ENCODE measurements around the gene GAB2.

GAB2 gene

GRCh38 chr11:78327945-78328344 is 89.7 kb downstream of the GAB2 start:
- no peaks in the 10 kb centered on the region for H3K9me3 ChIP-seq (ENCODE audit: low read depth, low read length)
- TF ChIP-seq EZH2 (IDR thresholded peaks at IDR 0.05) (no peak), POLR2AphosphoS5 (IDR thresholded peaks at IDR 0.05; ENCODE audit: borderline replicate concordance, low read depth, low read length) (no peak), FOXP2 (optimal IDR thresholded peaks at IDR 0.05; ENCODE audit: control extremely low read depth, extremely low read length, insufficient read depth) (no peak)

GRCh38 chr11:78325274-78325781 is 92.3 kb downstream of the GAB2 start:
- no peak overlapping the region for H3K4me3 ChIP-seq
- TF ChIP-seq POLR2AphosphoS5 (IDR thresholded peaks at IDR 0.05; ENCODE audit: borderline replicate concordance, low read depth, low read length) (no peak), FOXP2 (optimal IDR thresholded peaks at IDR 0.05; ENCODE audit: control extremely low read depth, extremely low read length, insufficient read depth) (no peak), EZH2 (IDR thresholded peaks at IDR 0.05) (no peak)
- no peak for DNase-seq (ENCODE audit: low read depth, low spot score)
- H3K9me3 ChIP-seq (ENCODE audit: low read depth, low read length) = no peaks in the 10 kb centered on the region
- H3K9ac ChIP-seq (ENCODE audit: insufficient read length) = no peak overlapping the region
- no peaks in the 10 kb centered on the region for H3K36me3 ChIP-seq (ENCODE audit: insufficient read depth, low read length)
- no peak overlapping the region for H3K27ac ChIP-seq

More at GRCh38 chr11:78327945-78328344, 89.7 kb downstream of the GAB2 start:
- no peak overlapping the region for H3K27ac ChIP-seq
- H3K36me3 ChIP-seq (ENCODE audit: insufficient read depth, low read length) = no peaks in the 10 kb centered on the region
- no peak for DNase-seq (ENCODE audit: low read depth, low spot score)
- no peak overlapping the region for H3K9ac ChIP-seq (ENCODE audit: insufficient read length)
- H3K4me3 ChIP-seq = no peak overlapping the region

- DNase-seq (ENCODE audit: low read depth, low spot score) = no peak
- H3K36me3 ChIP-seq (ENCODE audit: insufficient read depth, low read length) = no peaks in the 10 kb centered on the region
- TF ChIP-seq POLR2AphosphoS5 (IDR thresholded peaks at IDR 0.05; ENCODE audit: borderline replicate concordance, low read depth, low read length) = no peak
- no peak for TF ChIP-seq FOXP2 (optimal IDR thresholded peaks at IDR 0.05; ENCODE audit: control extremely low read depth, extremely low read length, insufficient read depth)
- no peak for TF ChIP-seq EZH2 (IDR thresholded peaks at IDR 0.05)
- H3K4me3 ChIP-seq = no peak overlapping the region
- H3K9ac ChIP-seq (ENCODE audit: insufficient read length) = no peak overlapping the region
- H3K27ac ChIP-seq = no peak overlapping the region
- H3K9me3 ChIP-seq (ENCODE audit: low read depth, low read length) = no peaks in the 10 kb centered on the region
Observed at GRCh38 chr11:78323363-78323762, 94.3 kb downstream of the GAB2 start.

- Histone ChIP-seq H3K9ac (ENCODE audit: insufficient read length) (no peak overlapping the region), H3K4me3 (no peak overlapping the region), H3K36me3 (ENCODE audit: insufficient read depth, low read length) (no peaks in the 10 kb centered on the region), H3K27ac (0 out of 2 replicates have a peak overlapping the region, but pooled peaks have one; percentile 26), H3K9me3 (ENCODE audit: low read depth, low read length) (no peaks in the 10 kb centered on the region)
- no peak for DNase-seq (ENCODE audit: low read depth, low spot score)
- TF ChIP-seq POLR2AphosphoS5 (IDR thresholded peaks at IDR 0.05; ENCODE audit: borderline replicate concordance, low read depth, low read length) (no peak), FOXP2 (optimal IDR thresholded peaks at IDR 0.05; ENCODE audit: control extremely low read depth, extremely low read length, insufficient read depth) (no peak), EZH2 (IDR thresholded peaks at IDR 0.05) (no peak)
Observed at GRCh38 chr11:78319453-78319955, 98.1 kb downstream of the GAB2 start.

- H3K9me3 ChIP-seq (ENCODE audit: low read depth, low read length) = no peaks in the 10 kb centered on the region
- no peaks in the 10 kb centered on the region for H3K36me3 ChIP-seq (ENCODE audit: insufficient read depth, low read length)
- no peak for DNase-seq (ENCODE audit: low read depth, low spot score)
- H3K27ac ChIP-seq = no peak overlapping the region
- TF ChIP-seq POLR2AphosphoS5 (IDR thresholded peaks at IDR 0.05; ENCODE audit: borderline replicate concordance, low read depth, low read length) (no peak), EZH2 (IDR thresholded peaks at IDR 0.05) (no peak), FOXP2 (optimal IDR thresholded peaks at IDR 0.05; ENCODE audit: control extremely low read depth, extremely low read length, insufficient read depth) (no peak)
- no peak overlapping the region for H3K4me3 ChIP-seq
- no peak overlapping the region for H3K9ac ChIP-seq (ENCODE audit: insufficient read length)
Observed at GRCh38 chr11:78318321-78319114, 99.1 kb downstream of the GAB2 start.

GRCh38 chr11:78315724-78316123 is 101.9 kb downstream of the GAB2 start:
- no peaks in the 10 kb centered on the region for H3K9me3 ChIP-seq (ENCODE audit: low read depth, low read length)
- H3K4me3 ChIP-seq = no peak overlapping the region
- no peak for DNase-seq (ENCODE audit: low read depth, low spot score)
- no peak overlapping the region for H3K9ac ChIP-seq (ENCODE audit: insufficient read length)
- no peak overlapping the region for H3K27ac ChIP-seq
- H3K36me3 ChIP-seq (ENCODE audit: insufficient read depth, low read length) = no peaks in the 10 kb centered on the region
- TF ChIP-seq EZH2 (IDR thresholded peaks at IDR 0.05) (no peak), FOXP2 (optimal IDR thresholded peaks at IDR 0.05; ENCODE audit: control extremely low read depth, extremely low read length, insufficient read depth) (no peak), POLR2AphosphoS5 (IDR thresholded peaks at IDR 0.05; ENCODE audit: borderline replicate concordance, low read depth, low read length) (no peak)

- no peak for TF ChIP-seq EZH2 (IDR thresholded peaks at IDR 0.05)
- TF ChIP-seq FOXP2 (optimal IDR thresholded peaks at IDR 0.05; ENCODE audit: control extremely low read depth, extremely low read length, insufficient read depth) = no peak
- no peak for TF ChIP-seq POLR2AphosphoS5 (IDR thresholded peaks at IDR 0.05; ENCODE audit: borderline replicate concordance, low read depth, low read length)
- Histone ChIP-seq H3K9ac (ENCODE audit: insufficient read length) (no peak overlapping the region), H3K27ac (no peak overlapping the region), H3K4me3 (no peak overlapping the region), H3K9me3 (ENCODE audit: low read depth, low read length) (no peaks in the 10 kb centered on the region), H3K36me3 (ENCODE audit: insufficient read depth, low read length) (no peaks in the 10 kb centered on the region)
- no peak for DNase-seq (ENCODE audit: low read depth, low spot score)
Observed at GRCh38 chr11:78314762-78315161, 102.9 kb downstream of the GAB2 start.

- no peak for TF ChIP-seq FOXP2 (optimal IDR thresholded peaks at IDR 0.05; ENCODE audit: control extremely low read depth, extremely low read length, insufficient read depth)
- no peak for TF ChIP-seq EZH2 (IDR thresholded peaks at IDR 0.05)
- TF ChIP-seq POLR2AphosphoS5 (IDR thresholded peaks at IDR 0.05; ENCODE audit: borderline replicate concordance, low read depth, low read length) = no peak
- no peak overlapping the region for H3K9ac ChIP-seq (ENCODE audit: insufficient read length)
- H3K9me3 ChIP-seq (ENCODE audit: low read depth, low read length) = no peaks in the 10 kb centered on the region
- DNase-seq (ENCODE audit: low read depth, low spot score) = no peak
- H3K36me3 ChIP-seq (ENCODE audit: insufficient read depth, low read length) = no peaks in the 10 kb centered on the region
- no peak overlapping the region for H3K27ac ChIP-seq
- no peak overlapping the region for H3K4me3 ChIP-seq
Observed at GRCh38 chr11:78313898-78314297, 103.7 kb downstream of the GAB2 start.

Data from SK-N-MC (cell line).